NCI-H1105 (cell line): ENCODE data around the gene TXNL4A.

Experiments used
- DNase-seq: peaks from one replicate; lab custom pipeline; 2025; lab: John Stamatoyannopoulos, UW

The TXNL4A gene

GRCh38 chr18:79991494-79991893 is 3.1 kb upstream of the TXNL4A start:
- no peak for DNase-seq

GRCh38 chr18:79989195-79989497 is 783 bp upstream of the TXNL4A start:
- no peak for DNase-seq

DNA sequence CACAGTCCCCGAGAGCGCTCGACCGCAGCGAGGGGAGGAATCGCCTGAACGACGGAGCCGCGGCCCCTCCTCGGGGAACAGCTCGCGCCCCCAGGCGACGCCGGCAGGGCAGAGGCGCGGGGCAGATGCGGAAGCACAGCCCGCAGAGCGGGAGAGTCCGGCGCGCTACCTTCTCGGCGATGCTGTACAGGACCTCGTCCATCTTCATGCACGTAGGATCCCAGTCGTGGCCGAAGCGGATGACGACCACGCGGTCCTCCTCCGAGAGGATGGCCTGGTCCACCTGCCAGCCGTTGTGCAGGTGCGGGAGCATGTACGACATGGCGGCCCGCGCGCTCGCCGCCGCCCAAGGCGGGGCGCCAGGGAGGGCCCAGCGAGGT is 302 bp downstream of the TXNL4A start:
- peak; percentile 61 for DNase-seq

DNA sequence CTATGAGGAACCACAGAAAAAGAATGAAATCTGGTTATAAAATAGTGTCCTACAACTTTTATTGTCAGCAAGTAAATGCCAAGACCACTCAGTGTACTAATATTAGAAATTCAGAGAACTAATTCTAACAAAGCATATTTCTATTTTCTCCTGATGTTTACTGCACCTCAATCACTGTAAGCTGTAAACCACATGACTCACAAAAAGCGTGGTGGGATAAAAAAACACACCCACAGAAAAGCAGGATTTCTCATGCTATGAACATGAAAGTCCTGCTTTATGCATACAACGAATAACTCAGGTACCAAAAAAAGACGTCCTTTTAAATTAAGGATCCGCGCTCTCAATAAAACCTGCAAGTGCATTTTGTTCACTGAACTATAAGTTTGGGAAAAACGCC is 797 bp downstream of the TXNL4A start:
- DNase-seq: no peak

DNA sequence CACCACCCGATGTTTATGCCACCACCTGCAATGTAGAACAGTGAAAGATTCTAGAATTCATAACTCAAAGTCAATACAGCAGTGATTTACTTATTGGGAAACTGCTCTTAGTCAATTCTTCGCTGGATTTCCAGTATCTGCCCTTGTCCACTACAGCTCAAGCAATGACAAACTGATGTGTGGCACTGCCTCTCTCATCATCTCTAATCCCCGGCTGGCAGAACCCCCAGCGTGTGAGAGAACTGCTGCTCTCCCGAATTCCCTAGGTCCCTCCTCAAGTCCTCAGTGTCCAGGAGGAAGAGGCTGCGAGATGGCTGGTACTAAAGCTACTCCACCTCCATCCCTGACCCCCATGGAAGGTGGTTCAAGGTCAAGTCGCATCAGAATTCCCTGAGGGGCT is 1.6 kb downstream of the TXNL4A start:
- no peak for DNase-seq

- no peak for DNase-seq
These were observed 3.2 kb downstream of the TXNL4A start for GRCh38 chr18:79985172-79985571.

DNA sequence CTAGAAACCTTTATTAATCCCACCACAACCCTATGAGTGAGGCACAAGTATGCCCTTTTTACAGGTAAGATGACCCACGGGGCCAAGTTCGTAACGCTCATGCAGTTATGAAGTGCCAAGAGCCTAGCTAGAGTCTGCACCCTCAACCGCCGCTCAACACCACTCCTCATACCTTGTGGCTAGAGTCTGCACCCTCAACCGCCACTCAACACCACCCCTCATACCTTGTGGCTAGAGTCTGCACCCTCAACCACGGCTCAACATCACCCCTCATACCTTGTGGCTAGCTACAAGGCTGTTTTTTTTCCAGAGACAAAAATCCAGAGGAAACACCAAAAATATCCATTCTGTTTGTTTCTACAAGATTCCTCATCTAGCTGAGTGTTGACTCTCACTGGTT is 4.6 kb downstream of the TXNL4A start:
- no peak for DNase-seq

- no peak for DNase-seq
These were observed 5.1 kb downstream of the TXNL4A start for GRCh38 chr18:79983253-79983652.

DNA sequence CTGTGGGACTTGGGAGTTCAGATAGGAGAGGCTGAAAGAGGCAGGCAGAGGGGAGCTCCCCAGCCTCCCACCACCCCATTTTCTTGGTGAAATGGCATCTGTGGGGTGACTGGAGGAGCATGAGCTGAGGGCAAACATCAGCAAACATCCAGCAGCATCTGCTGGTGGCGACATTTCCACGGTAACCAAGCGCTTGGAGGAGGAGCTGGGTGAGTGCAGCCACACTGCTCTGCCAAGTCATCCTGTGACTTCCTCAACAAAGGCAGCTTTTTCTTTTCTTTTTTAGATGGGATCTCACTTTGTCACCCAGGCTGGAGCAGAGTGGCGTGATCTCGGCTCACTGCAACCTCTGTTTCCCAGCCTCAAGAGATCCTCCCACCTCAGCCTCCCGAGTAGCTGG is 5.6 kb downstream of the TXNL4A start:
- DNase-seq: no peak

- no peak for DNase-seq
These were observed 7.8 kb downstream of the TXNL4A start for GRCh38 chr18:79980585-79980984.

- DNase-seq: no peak
These were observed 8.5 kb downstream of the TXNL4A start for GRCh38 chr18:79979843-79980242.

DNA sequence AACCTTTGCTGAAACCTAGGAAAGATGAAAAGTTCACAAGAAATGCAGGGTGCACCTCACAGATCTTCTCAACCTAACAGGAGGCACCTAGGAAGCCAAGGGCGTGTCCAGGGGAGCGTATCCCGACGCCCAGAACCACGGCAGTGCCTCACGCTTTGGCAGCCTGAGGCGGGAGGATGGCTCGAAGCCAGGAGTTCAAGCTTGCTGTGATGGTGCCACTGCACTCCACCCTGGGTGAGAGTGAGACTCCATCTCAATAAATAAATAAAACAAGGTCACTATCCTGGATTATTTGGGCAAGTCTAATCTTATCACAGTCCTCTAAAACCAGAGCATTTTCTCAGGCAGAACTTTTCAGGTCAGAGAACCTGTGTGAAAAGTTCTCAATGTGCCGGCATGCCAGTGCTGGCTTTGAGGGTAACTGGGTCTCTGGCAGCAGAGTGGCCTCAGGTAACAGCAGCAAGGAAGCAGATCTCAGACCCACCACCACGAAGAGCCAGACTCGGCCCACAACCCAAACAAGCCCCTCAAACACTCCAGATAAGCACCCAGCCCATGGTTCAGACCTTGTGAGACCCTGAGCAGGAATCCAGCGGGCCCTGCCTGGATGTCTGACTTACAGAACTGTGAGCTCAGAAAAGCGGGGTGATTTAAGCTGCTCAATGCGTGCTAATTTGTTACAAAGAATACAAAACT is 12.2 kb downstream of the TXNL4A start:
- DNase-seq: no peak

- no peak for DNase-seq
These were observed 13.3 kb downstream of the TXNL4A start for GRCh38 chr18:79975043-79975442.

DNA sequence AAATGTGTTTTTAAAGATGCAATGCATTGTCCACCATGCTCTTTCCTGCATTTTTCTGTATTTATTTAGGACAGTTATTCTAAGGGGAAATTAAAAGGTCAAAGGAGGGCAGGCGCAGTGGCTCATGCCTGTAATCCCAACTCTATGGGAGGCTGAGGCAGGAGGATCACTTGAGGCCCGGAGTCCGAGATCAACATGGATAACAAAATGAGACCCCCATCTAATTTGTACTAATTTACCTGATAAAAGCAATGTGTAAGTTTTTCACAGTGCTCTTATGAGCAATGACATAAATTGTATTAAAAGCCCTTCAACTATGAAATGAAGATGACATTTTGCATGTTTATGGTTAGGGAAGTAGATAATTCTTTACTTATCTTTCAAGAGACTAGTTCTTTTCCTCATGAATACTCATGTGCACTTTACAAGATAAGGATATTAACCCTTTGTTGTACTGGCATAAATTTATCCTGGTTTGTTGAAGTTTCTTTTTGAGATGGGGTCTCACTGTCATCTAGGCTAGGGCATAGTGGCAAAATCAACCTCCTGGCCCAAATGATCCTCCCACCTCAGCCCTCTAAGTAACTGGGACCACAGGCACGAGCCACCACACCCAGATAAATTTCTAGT is 14.2 kb downstream of the TXNL4A start:
- no peak for DNase-seq

DNA sequence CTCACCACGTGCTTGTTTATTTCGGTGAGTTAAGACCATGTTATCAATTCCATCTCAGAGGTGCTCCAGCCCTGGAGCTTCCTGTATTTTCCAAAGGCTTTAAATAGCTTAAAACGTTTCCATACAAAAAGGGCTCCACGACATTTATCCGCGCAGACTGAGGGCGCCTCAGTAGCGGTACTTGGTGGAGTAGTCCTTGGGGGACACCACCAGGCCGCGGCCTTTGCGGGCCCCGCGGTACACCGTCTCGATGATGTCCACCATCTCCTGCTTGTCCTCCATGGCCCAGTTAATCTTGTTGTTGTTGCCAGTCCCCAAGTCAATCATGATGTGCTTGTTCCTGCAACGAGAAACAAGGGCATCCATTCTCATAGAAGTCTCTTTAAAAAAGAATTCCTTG is 14.8 kb downstream of the TXNL4A start:
- no peak for DNase-seq

DNA sequence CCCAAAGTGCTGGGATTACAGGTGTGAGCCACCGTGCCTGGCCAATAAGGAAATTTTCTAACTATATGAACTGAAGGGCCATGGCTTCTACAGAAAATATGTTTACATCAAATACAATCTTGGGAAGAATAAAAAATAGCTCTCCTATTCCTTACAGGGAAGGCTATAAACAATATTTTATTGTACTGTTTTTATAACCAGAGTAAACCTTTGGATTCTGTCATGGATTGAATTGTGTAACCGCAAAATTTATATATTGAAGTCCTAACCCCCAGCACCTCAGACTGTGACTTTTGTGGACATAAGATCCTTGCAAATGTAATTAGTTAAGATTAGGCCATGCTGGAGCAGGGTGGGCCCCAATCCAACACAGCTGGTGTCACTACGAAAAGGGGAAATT is 15.6 kb downstream of the TXNL4A start:
- no peak for DNase-seq

DNA sequence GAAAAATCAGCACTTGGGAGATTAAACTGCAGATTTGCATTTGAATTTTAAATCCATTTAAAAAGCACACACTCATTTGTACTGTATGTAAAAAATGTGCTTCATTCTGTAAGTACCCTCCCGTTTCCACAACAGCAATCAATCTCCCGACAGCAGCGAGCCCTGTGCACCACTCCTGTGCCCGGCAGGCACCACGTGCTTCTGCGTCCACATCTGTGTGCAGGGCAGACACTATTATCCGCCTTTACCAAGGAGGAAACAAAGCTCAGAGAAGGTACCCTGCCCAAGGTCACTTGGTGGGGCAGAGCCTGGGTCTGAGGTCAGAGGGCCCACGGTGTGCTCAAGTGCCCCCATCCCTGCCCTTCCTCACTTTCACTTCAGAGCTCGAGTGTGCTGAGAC is 16.4 kb downstream of the TXNL4A start:
- DNase-seq: no peak

- no peak for DNase-seq
These were observed 17.0 kb downstream of the TXNL4A start for GRCh38 chr18:79971211-79971952.

GRCh38 chr18:79970419-79971133 is 17.8 kb downstream of the TXNL4A start:
- no peak for DNase-seq

GRCh38 chr18:79965119-79965902 is 23.1 kb downstream of the TXNL4A start:
- peak; percentile 52 for DNase-seq

- peak; percentile 17 for DNase-seq
These were observed 23.8 kb downstream of the TXNL4A start, which contains the start of gene HSBP1L1 for GRCh38 chr18:79964330-79965118. TSS of gene HSBP1L1 (plus strand) at chr18:79964643. CDS start at chr18:79964736, 93 bp downstream.
